ENCODE data around the gene OR5W2.
"Not testable (repeated sequence)": the region's sequence is repeated elsewhere in the genome, so short reads cannot be mapped to it uniquely, and the experiment has no call there.

Gene OR5W2

GRCh38 chr11:55914482-55914881 lies at the start of gene OR5W2:
Gene OR5W2 (minus strand): TSS chr11:55914582. CDS start chr11:55914582, 0 bp downstream.
- DNase-seq, result no peak

GRCh38 chr11:55956521-55956920 lies 42.1 kb upstream of the OR5W2 start:
- DNase-seq, result no peak

DNA sequence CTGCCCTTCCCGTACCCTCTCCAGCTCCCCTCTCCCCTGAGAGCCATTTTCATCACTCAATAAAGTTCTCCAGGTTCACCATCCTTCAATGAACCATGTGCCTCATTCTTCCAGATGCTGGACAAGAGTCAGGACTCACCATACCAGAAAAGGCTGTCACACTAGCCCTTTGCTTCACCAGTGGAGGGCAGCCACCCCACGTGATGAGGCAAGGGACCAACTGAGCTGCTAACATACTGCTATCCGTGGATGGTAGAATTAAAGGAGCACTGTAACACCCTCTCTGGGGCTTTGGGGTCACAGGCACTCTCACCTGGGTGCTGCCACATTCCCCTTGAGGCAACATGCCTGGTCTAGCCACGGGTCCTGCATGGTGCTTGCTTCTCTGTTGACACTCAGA lies 34.9 kb upstream of the OR5W2 start:
- DNase-seq, result no peak

GRCh38 chr11:55942785-55943392 lies 28.5 kb upstream of the OR5W2 start:
- peak; percentile 27 for DNase-seq

- DNase-seq, result no peak
Observed at GRCh38 chr11:55936300-55936699, 21.9 kb upstream of the OR5W2 start, which contains the start of gene OR5I1. Gene OR5I1 (minus strand): TSS chr11:55936400. CDS start chr11:55936400, 0 bp downstream.

GRCh38 chr11:55920537-55920936 lies 6.2 kb upstream of the OR5W2 start:
- DNase-seq, result no peak

DNA sequence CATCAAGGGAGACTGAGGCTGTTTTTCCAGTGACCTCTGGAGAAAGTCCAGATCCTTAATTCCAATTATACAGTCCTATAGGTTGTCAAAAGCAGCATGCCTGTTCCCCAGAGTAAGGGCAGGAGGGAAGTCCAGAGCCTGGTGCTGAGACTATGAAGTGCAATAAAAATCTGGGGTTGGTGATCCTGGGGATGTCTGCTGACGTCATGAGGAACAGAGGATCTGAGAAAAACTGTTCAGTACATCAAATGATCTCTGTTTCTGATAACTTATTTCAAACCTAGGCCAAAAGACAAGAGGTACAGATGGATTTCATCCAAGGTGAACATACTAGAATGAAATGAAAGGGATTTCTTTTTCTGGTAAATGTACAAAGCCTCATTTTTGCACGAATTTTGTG lies 12.1 kb downstream of the OR5W2 start:
- no peak for DNase-seq

- DNase-seq, result no peak
Observed at GRCh38 chr11:55895216-55895615, 19.2 kb downstream of the OR5W2 start.

- not testable (repeated sequence) for DNase-seq
Observed at GRCh38 chr11:55885481-55885880, 28.9 kb downstream of the OR5W2 start.

- DNase-seq, result not testable (repeated sequence)
Observed at GRCh38 chr11:55884995-55885394, 29.4 kb downstream of the OR5W2 start.

GRCh38 chr11:55882997-55883396 lies 31.4 kb downstream of the OR5W2 start, which contains the start of gene TRIM51:
Gene TRIM51 (plus strand): TSS chr11:55883297. CDS start chr11:55885429, 2,132 bp downstream.
- not testable (repeated sequence) for DNase-seq

- DNase-seq, result not testable (repeated sequence)
Observed at GRCh38 chr11:55873146-55873545, 41.2 kb downstream of the OR5W2 start.

DNA sequence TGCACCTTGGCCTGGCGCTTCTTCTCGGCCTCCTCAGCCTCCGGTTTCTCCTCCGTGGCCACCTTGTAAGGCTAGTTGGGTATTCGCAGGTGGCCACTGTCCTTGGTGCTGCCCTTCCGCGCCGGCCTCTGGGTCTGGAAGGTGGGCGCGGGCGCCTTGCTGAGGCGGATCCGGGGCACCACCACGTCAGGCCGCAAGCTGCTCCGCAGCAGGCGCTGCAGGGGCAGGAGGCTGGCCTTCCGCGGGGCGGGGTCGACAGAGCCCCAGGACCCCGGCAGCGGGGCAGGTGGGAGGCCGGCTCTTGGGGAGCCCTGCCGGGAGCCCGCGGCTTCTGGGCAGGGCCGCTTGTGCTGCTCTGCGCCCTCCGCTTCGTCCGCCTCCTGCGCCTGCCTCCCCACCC lies 41.7 kb downstream of the OR5W2 start:
- not testable (repeated sequence) for DNase-seq

- not testable (repeated sequence) for DNase-seq
Observed at GRCh38 chr11:55867354-55867753, 47.0 kb downstream of the OR5W2 start.

Data from NCI-H510A treated with DMSO at 0.1 percent for 48 hours (cell line).